HT-29 (cell line): ENCODE measurements around the gene STRN4. TPM values are rescaled to one million over a fixed set of nuclear protein-coding genes. Genes with fewer than 3 reads are reported as not detected.

Experiments used
- DNase-seq: peaks from one replicate; pipeline ENCODE4 v3.0.0-alpha.2; 2015; ENCODE audit warnings: low spot score
- total RNA-seq: library from RNA; depleted of rRNA; stranded (reverse); fragments of >200 nt; shearing (Covaris generic); gene quantifications from 2 replicates; pipeline ENCODE4 v1.2.3, GENCODE V29; 2014

The STRN4 gene
- total RNA-seq, 1 experiment from 2014 or later, result 229 TPM

DNA sequence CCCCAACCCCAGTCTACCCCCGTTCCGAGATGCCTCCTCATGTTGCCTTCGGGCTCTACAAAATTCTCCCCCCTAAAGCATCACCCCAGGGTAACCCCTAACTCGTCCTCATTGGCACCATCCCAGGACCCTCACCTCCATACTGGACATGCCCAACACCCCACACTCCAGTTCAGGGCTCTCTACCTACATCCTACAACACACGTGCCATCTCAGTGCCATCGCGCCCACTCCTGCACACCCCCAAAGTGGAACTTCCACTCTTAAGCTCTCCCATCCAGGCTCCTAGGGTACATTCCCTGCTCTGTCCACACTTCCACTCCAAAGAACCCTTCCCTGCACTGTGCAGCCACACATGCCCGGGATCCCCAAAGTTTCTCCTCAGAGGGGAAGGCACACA lies 1.2 kb downstream of the STRN4 start:
- no peak for DNase-seq

DNA sequence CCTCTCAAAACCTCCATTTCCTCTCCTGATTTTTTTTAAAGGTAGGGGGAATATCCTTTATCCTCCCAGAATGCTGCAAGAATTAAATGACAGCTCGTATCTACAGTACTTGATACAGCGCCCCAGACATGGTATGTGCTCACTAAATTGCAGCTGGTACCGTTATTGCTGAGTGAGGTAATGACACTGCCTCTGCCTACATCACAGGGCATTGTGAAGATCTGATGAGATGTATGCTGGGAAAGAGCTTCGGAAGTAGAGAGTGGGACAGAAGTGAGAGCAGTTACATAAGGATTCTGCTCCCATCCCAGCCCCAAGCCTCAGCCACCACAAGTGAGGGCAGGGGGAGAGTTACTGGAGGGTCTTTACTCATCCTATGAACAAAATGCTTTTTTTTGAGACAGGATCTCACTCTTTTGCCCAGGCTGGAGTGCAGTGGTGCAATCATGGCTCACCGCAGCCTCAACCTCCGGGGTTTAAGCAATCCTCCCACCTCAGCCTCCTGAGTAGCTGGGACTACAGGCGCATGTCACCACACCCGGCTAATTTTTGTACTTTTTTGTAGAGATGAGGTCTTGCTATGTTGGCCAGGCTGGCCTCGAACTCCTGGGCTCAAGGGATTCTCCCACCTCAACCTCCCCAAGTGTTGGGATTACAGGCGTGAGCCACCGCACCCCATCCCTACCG lies 2.1 kb downstream of the STRN4 start:
- no peak for DNase-seq

DNA sequence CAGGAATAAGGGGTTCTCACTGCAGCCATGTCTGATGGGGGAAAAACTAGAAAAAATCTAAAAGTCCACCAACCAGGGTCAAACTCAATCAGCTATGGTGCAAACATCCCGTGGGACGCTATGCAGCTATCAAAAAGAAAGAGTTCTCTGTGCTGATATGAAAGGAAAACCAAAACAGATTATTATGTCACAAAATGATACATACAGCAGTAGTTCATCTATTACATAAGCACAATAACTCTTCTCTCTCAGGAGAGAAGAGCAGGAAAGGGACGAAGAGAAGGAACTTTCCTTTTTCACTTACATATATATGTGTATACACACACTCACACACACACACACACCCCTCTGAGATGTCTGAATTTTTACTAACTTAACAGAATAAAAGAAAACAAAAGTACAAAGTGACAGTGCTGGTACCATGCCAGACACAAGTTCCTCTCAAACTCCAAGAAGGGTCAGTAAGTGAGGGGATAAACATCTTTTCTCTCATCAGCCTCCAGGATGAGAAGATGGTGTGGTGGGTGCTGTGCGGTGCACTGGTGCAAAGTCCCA lies 3.2 kb downstream of the STRN4 start:
- DNase-seq, result no peak

DNA sequence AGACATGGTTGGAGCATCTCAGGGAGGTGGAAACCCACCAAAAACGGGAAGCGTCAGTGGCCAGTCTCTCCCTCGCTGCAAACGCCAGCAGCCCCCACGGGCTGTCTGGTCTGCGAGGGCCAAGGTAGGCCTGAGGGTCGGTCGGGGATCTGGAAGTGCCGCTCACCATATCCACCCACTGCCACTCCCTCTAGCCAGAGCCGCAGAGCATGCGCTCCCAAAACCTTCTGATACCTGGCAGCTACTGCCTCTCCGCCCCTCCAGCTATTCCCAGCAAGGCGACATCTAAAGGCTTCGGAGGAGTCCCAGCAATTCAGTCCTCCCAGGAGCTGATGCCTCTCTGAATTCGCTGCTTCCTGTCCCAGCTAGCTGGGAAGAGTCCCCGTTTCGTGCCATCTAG lies 4.8 kb downstream of the STRN4 start:
- DNase-seq, result no peak

DNA sequence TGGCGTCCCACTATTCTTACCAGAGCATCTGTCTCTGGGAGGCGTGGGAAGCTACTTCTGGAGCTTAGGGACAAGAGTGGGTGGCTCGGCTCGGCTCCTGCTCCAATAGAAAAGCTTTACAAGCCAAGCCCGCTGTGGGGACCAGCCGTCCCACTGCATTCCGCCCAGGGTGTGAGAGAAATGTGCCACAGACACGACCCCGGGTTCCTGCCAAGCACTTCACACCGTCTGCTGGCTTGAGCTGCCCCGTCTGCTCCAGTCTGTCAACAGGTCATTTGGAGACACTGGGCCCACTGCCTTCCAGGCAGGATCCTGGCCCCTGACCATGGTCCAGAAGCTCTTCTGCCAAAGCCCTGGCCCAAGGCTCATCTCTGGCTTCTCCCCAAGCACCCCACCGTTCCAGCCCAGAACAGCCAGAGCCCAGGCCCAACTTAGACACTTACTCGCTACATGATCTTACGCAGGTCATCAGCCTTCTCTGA lies 6.9 kb downstream of the STRN4 start:
- no peak for DNase-seq

DNA sequence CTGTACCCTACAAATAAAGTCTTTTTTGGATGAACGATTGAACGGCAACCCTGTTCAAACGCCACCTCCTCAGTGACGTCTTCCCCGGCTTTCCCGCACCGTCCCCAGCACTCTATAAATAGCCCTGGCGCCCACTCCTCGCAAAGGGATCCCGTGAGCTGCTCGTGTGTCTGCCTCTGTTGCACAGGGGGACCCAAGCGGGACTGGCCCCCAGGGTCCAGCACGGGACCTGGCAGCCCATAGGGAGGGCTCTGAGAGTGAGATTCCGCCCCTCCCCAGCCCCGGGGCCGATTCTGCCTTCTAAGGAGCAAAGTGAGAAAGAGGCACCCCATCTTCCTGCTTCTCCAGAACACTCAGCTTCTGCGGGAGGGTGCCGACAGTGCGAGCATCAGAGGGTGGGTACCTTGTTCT lies 8.5 kb downstream of the STRN4 start:
- no peak for DNase-seq

DNA sequence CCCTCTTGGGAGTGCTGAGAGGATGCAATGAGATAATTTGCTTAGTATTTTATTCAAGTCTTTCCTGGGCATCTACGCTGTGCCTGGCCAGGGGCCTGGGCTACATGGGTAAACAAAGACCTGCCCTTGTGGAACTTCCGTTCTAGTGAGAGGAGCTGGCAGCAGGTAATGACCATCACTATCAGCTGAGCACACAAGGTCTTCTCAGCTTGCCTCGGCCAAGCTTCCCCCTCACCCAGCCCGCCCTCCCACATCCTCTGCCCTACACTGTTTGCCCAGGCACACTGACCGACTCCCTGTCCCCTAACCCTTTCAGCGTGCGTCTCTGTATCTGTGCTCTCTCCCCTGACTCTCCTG lies 9.0 kb downstream of the STRN4 start:
- DNase-seq, result no peak

DNA sequence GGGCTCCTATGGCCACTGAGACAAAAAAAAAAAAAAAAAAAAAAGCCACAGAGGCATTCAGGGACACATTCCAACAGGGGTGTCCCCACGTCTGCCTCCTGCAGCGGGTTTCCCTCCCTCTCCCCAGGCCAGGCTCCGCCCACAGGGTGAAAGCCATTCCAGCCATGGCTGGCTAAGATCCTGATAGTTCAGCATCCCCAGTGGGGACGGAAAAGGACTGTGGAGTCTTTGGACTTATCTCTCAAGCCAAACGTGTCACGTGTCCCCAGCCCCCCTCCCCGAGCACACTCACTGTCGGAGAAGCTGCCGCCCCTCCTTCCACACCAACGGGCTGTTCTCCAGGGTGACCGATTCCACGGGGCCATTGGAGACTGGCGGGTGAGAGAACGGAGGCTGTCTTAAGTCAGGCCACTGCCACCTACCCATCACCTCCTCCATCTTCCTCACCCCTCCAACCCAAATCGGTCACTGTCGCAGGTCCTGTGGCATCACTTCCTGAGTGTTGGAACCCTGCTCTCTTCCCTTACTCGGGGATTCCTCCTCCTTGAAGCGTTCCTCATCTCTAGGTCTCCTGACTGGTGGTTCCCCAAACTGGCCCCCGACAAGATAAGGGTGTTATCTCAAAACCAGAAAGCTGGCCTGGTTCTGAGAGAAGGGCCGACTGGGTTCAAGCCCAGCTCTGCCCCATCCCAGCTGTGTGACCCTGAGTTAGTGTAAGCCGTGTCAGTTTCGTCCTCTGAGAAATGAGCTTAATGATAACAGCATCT lies 9.5 kb downstream of the STRN4 start:
- DNase-seq, result no peak

DNA sequence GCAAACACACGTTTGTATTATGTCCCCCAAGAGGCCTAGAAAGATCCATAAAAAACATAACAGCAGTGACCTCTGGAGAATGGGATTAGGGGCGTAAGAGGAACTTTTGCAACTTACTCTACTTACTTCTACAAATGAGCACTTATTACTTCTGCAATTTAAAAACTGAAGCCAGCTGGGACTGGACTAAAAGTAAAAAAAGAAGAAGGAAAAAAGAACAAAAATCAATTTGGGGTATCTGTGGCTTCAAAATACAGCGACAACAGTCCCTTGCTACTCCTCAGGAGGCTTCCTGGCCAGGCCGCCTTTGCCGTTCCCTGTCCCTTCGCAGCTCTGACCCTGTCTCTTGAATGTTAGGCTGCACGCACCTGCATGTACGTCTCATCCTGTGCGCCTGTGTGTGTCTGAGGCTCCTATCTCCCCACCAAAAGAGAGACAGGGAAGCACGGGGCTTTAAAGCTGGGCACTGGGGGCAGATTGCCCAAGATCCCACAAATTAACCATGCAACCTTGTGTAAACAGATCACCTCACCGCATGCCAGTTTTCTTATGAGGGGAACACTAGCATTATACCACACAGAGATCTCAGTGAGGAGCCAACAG lies 12.5 kb downstream of the STRN4 start:
- DNase-seq, result no peak

DNA sequence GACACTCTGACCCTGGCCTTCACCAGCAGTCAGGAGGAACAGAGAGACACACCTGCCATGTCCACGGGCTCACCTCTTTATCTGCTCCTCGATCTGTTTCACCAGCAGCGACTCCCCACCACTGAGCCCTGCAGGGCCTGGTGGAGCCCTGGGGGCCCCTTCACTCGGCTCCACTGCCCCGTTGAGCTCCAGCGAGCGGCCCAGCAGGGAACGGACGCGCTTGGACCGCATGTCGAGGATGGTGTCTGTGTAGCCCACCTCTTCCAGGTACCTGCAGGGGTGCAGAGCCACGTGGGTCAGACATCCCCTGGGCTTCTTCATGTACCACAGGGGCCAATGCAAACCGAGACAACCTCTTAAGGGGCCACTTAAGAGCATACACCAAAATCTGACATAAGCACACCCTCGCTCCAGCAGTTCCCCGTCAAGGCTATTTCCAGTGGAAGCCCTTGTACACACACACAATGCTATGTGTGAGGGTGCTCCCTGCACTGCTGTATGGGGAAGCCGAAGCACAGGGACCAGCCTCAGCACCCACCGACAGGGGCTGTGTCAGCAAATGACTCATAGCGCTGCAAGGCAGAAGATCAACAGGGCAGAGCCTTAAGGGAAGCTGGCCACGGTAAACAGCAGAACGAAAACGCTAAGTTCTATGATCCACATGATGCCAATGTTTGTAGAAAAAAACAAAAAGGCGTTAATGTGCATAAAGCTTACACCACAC lies 13.1 kb downstream of the STRN4 start:
- DNase-seq, result peak; percentile 51

DNA sequence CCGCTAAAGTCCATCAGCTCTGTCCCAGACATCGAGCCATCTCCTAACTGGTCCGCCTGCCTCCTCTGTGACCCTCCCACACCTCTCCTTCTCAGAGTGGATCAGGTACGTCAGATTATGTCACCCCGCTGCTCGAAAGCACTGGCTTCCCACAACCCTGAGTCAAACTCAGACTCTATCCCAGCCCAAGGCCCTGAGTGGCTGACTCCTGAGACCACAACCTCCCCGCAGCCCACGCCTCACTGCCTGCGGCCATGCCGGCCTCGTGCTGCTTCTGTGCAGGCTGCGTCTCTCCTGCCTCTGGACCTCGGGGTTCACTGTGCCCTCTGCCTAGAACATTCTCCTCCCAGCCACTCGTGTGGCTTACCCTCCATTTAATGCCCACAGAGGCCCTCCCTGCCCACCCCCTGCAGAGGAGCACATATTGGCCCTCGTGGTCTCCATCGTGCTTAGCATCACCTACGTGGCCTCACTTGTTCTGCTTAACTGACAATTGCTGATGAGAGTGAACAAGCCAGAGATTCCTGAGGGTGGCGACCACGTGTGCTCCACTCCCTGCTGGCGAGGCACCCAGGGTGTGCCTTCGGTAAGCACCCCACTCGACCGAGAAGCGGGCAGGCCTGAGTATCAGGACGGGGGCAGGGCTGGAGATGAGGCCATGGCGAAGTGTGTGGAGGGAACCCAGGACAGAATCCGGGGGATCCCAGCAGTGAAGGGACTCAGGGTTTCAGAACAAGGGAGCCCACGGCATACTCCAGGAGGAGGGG lies 13.9 kb downstream of the STRN4 start:
- DNase-seq, result no peak

DNA sequence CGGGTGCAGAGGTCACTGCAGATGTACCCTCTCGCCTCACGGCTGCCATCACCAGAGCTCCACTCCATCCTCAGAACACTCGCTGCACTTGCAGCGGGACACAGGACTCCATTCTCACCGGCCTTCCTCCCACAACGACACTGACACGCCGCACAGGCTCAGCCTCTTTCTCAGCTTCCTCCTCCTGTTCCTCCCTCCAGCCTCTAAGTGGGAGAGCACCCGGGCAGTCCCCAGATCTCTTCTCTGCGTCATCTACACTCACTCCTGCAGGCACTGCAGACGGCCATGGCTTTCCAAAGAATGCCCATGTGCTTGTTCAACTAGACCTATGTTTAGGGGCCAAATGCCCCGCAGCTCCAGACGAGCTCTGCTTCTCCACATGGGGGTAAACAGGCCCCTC lies 14.7 kb downstream of the STRN4 start:
- peak; percentile 36 for DNase-seq

DNA sequence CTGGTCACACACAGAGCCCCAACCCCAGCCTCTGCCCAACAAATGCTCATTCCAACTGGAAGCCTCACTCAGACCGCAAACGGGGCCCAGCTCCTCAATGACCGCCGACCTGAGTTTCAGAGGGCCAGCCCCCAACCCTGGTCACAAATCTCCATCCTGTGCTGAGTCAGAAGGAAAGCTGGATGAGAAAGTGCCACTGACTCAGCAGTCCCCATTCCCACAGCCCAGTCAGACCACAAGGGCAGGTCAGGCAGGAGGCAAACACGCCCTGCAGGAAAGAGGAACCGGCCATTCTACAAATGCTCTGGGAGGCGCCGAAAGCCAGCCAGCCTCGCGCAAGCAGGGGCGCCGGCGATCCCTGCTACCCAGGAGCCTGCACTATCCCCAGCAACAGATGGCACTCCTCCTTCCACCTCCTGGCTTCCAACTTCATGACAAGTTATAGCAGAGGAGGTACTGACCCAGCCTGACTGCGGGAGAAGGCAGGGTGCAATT lies 15.2 kb downstream of the STRN4 start:
- peak; percentile 91 for DNase-seq

DNA sequence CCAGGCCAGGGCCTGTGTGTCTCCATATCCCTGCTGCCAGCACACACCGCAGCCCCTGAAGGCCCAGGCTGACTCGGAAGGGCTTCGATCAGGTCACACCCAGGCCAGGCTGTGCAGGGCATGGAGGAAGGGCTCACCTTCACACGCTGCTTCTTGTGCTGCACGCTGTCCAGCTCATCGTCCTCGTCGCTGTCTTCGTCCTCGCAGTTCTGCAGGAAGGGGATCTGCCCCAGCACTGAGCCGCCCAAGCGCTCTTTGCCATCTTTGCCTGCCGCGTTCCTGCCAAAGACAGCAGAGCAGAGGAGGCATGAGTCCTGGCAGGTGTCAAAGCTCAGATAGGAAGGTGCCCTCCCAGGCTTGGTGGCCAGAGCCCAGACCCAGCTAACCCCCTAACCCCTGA lies 15.7 kb downstream of the STRN4 start:
- no peak for DNase-seq

DNA sequence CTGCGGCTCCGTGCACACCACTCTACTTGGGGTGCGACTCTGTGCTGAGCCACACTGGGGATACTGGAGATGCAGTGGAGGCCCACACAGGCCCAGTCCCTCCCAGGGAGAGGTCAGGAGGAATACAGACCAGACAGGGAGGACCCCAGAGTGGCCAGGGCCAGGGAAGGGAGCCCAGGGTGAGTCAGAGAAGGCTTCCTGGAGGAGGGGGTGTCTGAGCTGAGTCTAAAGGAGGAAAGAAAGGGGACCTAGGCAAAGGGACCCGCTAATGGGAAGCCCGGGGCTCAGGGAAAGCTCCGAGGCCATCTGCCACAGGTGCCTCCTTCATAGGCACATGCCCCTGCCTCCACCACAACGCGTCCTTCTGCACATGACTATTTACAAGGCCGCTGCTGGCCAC lies 16.1 kb downstream of the STRN4 start:
- DNase-seq, result no peak

DNA sequence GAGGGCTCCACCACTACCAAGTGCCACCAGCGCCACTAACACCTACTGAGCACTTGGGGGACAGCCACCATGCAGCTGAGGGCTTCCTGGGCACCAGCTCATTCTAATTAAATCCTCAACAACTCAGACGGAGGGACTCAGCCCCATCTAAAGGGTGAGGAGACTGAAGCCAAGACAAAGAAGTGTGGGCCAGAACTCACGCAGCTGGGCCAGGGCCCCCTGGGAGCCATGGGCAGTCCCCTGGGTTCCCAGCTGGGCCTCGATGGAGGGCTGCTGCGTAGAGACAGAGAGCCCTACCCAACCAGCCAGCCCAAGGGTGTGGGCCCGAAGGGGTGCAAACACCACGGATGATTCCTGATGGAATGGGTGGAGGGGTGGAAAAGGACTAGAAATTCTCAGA lies 16.6 kb downstream of the STRN4 start:
- DNase-seq, result no peak

DNA sequence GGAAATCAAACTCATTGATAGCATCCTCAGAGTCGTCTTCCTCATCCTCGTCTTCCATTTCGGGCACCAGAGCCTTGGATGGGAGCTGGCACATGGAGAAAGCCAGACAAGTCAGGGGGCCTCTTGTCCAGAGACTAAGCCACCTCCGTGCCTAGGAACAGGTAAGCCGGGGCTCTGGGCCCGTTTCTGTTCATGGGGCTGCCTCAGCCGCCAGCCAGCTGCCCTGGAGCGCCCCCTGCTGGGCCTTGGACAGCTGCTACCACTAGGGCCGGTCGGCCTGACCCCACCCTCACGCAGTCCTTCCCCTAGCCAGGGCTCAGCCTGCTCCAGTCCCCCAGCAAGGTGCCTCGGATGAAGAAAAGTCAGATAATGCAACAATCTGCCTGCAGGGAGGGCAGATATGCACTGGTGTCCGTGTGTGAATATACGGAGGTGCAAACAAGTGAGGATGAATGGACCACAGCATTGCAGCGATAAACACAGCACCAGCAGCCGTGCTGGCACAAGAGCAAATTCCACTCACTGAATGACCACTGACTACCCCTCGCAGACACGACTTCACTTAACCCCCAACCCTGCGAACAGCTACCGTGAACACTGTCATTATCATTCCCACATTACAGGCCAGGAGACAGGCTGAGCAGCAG lies 17.4 kb downstream of the STRN4 start:
- DNase-seq, result peak; percentile 88

DNA sequence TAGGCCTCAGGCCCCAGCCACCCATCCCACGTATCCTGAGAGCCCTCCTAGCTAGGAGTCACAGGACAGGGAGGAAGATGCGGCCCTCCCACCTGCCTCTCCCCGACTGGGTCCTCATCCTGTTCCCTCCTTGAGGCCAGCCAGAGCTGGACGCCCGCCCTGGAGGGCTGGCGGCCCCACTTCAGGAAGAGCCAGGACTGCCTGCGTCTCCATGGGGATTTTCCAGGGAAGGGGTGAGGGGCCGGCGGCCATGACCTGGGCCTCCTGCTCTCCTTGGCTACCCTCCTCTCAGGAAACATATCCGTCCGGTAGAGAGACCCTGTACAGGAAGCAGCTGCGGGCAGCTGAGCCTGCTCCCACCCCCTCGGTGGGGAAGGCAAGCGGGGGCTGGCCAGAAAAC lies 18.0 kb downstream of the STRN4 start:
- no peak for DNase-seq

DNA sequence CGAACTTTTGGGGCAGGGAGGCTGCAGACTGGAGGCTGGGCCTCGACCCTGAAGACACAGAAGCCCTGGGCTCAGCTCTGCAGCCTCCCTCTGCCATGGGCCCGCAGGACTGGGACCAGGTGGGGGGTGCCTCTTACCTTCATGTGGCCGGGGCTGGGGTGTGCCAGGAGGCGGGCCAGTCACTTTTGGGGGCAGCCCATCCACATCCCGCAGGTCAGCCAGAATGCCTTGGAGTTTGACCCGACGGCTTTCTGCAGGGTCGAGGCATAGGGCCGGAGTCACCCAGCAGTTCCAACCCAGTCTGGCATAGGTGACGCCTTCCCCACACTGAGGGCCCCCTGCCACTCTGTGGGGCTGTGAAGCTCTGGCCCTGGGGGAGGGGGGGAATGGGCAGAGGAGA lies 18.5 kb downstream of the STRN4 start:
- DNase-seq, result no peak

DNA sequence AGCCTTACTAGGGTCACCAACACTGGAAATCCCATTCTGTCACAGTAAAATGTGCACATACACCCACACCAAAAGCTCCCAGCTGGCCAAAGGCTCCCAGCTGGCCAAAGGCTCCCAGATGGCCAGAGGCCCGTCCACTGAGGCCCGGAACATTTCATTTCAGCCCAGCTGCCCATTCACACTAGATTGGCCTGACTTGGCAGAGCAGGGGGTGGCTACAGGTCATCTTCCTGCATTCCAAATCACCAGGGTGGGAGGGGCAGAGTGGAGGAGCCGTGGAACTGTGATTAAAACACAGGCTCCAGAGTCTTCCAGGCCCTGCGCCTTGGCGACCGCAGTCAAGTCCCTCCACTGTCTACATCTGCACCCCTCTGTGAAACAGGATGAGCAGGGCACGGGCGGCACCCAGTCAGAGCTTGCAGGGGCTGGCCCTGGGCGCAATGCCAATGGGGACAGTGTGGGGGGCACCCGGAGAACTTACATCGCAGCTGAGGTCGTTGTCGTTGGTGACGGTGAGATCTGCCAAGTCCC lies 19.2 kb downstream of the STRN4 start:
- DNase-seq, result no peak
